Measurements from ENCODE around the gene NCEH1.

DNA sequence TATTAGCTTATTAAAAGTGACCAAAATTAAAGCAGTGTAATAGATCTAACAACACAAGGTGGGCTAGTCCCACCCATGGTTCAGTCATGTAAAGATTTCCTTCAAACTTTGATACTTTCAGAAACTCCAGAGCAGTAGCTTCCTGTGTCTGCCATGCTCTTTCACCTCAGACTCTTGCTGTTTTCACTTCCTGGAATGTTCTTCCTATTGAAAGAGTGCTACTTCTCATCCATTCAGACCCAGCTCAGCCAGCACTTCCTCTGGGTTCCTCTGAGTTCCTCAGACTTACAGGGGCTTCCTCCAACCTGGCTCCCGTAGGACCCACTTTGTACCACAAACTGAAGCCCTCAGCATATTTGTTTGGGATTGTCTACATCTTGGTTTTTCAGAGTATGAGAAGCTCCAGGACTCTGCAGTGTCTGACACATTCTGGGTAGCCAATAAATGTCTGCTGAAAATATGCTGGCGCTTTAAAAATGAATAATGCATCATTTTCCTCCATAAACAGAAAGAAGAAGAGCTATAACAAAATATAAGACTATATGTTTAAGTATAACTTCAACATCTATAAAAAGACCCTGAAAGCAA, 18.0 kb downstream of the NCEH1 start:
- TF ChIP-seq YY1 (IDR thresholded peaks at IDR 0.05; ENCODE audit: insufficient read depth, insufficient read length) (no peak), ZNF274 (IDR thresholded peaks at IDR 0.05; ENCODE audit: low read depth, low read length) (no peak)

Measured in NT2/D1 (cell line).